Measurements from ENCODE around the gene GRK5.

GRCh38 chr10:119308551-119309422 is 101.4 kb downstream of the GRK5 start:
- TF ChIP-seq CREM (CRISPR knock-in tag; IDR thresholded peaks at IDR 0.05): no peak
- TF ChIP-seq NR3C1 (CRISPR knock-in tag; conservative IDR thresholded peaks at IDR 0.05; ENCODE audit: low read depth): no peak
- TF ChIP-seq CREB1 (CRISPR knock-in tag; IDR thresholded peaks at IDR 0.05): no peak
- no peak for TF ChIP-seq CTCF (IDR thresholded peaks at IDR 0.05)
- no peak for TF ChIP-seq ZNF121 (CRISPR knock-in tag; IDR thresholded peaks at IDR 0.05)
- no peak for TF ChIP-seq ELF4 (CRISPR knock-in tag; IDR thresholded peaks at IDR 0.05; ENCODE audit: low read depth)
- TF ChIP-seq FOXP1 (CRISPR knock-in tag; IDR thresholded peaks at IDR 0.05; ENCODE audit: borderline replicate concordance): no peak
- TF ChIP-seq ZNF423 (CRISPR knock-in tag; IDR thresholded peaks at IDR 0.05): no peak
- TF ChIP-seq ZBTB43 (CRISPR knock-in tag; IDR thresholded peaks at IDR 0.05): no peak
- no peak for TF ChIP-seq FOXK1 (CRISPR knock-in tag; IDR thresholded peaks at IDR 0.05)
- TF ChIP-seq ZNF263 (CRISPR knock-in tag; IDR thresholded peaks at IDR 0.05; ENCODE audit: low read depth): no peak
